Left lung (tissue), 10 donors: ENCODE results near the gene MSH5. TPM values are rescaled to one million over a fixed set of nuclear protein-coding genes. Genes with fewer than 3 reads are reported as not detected.

Experiments used
- ATAC-seq: fragments of 200-7000 bp; cut with Tn5 transposase; one replicate; pipeline ENCODE4 v1.9.1; 2020; ENCODE audit warnings: moderate library complexity
- DNase-seq, 4 donors: peaks; one replicate each; pipeline ENCODE4 v3.0.0-alpha.2; 2013 to 2020
- H3K27ac ChIP-seq, 2 donors: fragments of 200-600 bp; sonication (generic) in 1 of 2; one replicate each; pipeline versions ENCODE4 v1.5.0 to v1.8.0; 2020 to 2021
- H3K27me3 ChIP-seq, 2 donors: fragments of 200-600 bp; sonication (generic) in 1 of 2; one replicate each; pipeline versions ENCODE4 v1.5.0 to v1.8.0; 2020 to 2021
- H3K36me3 ChIP-seq, 2 donors: fragments of 200-600 bp; sonication (generic) in 1 of 2; one replicate each; pipeline versions ENCODE4 v1.5.0 to v1.8.0; 2020 to 2021
- H3K4me1 ChIP-seq, 2 donors: fragments of 200-600 bp; one replicate each; pipeline ENCODE4 v1.8.0; 2021
- H3K4me3 ChIP-seq, 2 donors: fragments of 200-600 bp; sonication (generic) in 1 of 2; one replicate each; pipeline versions ENCODE4 v1.5.0 to v1.8.0; 2020 to 2021; ENCODE audit warnings: mild to moderate bottlenecking in 1 of 2
- H3K9me3 ChIP-seq, 2 donors: fragments of 200-600 bp; sonication (generic) in 1 of 2; one replicate each; pipeline versions ENCODE4 v1.5.0 to v1.8.0; 2020 to 2021
- CTCF ChIP-seq, 2 donors: fragments of 200-600 bp; sonication (generic) in 1 of 2; IDR thresholded peaks; one replicate each; pipeline versions ENCODE4 v1.5.0 to v1.8.0; 2021; ENCODE audit warnings: antibody characterized with exemption in 2 of 2
- intact Hi-C, 2 donors: fragments of 100-400 bp; cut with DNase I; formaldehyde crosslinking; loops; one replicate each; pipeline versions ENCODE4 v1.11.2 to v1.14.2; 2022
- polyA plus RNA-seq, 6 donors: library from polyadenylated mRNA; unstranded; fragments of 120-200 nt; gene quantifications; one replicate each; pipeline ENCODE4 v1.2.1, GENCODE V29; 2013; ENCODE audit not compliant: insufficient read length in 6 of 6
- total RNA-seq, 2 donors: library from RNA; stranded (reverse); fragmentation: NEBNext Ultra II Directional; extraction: Animal tissue kit (Norgen Biotek cat#: 25700); gene quantifications; one replicate each; pipeline ENCODE4 v1.2.1, GENCODE V29; 2021
- donor health status: DM: no; HTN: yes; CAD: no.
- donor health status: DM: no; HTN: no; CAD: no.

MSH5 gene
- total and polyA plus RNA-seq, 8 donors: 9.7 to 49.8 (median 36.7) TPM

- no peak for TF ChIP-seq CTCF (IDR thresholded peaks at IDR 0.05)
Observed at GRCh38 chr6:31722173-31722572, 17.6 kb upstream of the MSH5 start.

GRCh38 chr6:31723245-31723979, 16.4 kb upstream of the MSH5 start, which contains the start of gene MPIG6B:
MPIG6B (plus strand) TSS chr6:31723373; CDS start chr6:31723384, 11 bp downstream.
- Histone ChIP-seq H3K36me3 (peaks cover 0 to 28% of the 10 kb centered on the region in 2 donors), H3K9me3 (no peaks in the 10 kb centered on the region), H3K27ac (no peak within 1 kb of the TSS), H3K27me3 (no peaks in the 10 kb centered on the region), H3K4me1 (peaks cover 17 to 31% of the 10 kb centered on the region in 2 donors), H3K4me3 (no peak within 1 kb of the TSS)
- DNase-seq (no peak), ATAC-seq (no peak)
- intact Hi-C loops: no loop called here
- TF ChIP-seq CTCF (IDR thresholded peaks at IDR 0.05): no peak

More at GRCh38 chr6:31722173-31722572, 17.6 kb upstream of the MSH5 start:
- Histone ChIP-seq H3K9me3 (no peaks in the 10 kb centered on the region), H3K27me3 (no peaks in the 10 kb centered on the region), H3K27ac (no peak overlapping the region), H3K4me3 (no peak overlapping the region), H3K4me1 (peaks cover 11 to 18% of the 10 kb centered on the region in 2 donors), H3K36me3 (peaks cover 0 to 24% of the 10 kb centered on the region in 2 donors)
- ATAC-seq (no peak), DNase-seq (no peak)
- intact Hi-C loops: no loop called here

GRCh38 chr6:31723980-31724691, 15.7 kb upstream of the MSH5 start:
- intact Hi-C loops: no loop called here
- DNase-seq: no peak

DNA sequence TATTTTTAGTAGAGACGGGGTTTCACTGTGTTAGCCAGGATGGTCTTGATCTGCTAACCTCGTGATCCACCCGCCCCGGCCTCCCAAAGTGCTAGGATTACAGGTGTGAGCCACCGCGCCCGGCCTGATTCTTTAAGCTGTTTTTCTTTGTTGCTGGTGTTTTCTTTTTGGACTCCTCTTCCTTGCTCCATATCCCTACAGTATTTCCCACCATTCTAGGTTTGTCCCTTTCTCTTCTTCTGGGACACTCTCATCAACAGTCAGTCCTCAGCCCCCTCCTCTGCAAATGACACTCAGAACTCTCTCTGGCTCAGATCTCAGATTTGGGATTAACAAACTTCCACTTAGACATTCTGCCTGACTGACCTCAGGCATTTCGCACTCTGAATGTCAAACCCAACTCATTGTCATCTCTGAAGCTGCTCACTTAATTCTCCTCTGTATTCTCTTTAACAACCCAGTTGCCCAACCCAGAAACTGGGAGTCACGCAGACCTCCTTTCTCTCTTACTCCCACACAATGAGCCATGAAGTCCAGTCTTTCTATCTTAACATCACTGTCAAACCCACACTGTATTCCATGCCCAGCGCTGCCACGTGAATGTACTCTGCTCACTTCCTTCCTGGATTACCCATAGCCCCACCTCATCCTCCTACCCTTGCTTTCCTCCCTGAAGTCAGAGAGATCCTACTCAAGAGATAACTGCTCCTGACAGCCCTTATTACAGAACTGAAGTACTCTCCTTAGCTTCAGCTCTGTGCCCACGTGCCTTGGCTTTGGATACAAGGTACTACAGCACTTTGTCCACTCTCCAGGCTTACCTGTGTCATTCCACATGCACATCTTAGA, 14.1 kb upstream of the MSH5 start:
- Histone ChIP-seq H3K36me3 (peaks cover 0 to 35% of the 10 kb centered on the region in 2 donors), H3K9me3 (no peaks in the 10 kb centered on the region), H3K27ac (peak overlapping the region in 1 of 2 donors; percentile 97), H3K27me3 (no peaks in the 10 kb centered on the region), H3K4me1 (peaks cover 24 to 47% of the 10 kb centered on the region in 2 donors), H3K4me3 (no peak overlapping the region)
- intact Hi-C loops: no loop called here
- TF ChIP-seq CTCF (IDR thresholded peaks at IDR 0.05): no peak
- DNase-seq: peak in 1 of 4 donors; percentile 48
- ATAC-seq: no peak

More at GRCh38 chr6:31723980-31724691, 15.7 kb upstream of the MSH5 start:
- Histone ChIP-seq H3K4me1 (peaks cover 21 to 38% of the 10 kb centered on the region in 2 donors), H3K27ac (no peak overlapping the region), H3K4me3 (no peak overlapping the region), H3K27me3 (no peaks in the 10 kb centered on the region), H3K9me3 (no peaks in the 10 kb centered on the region), H3K36me3 (peaks cover 0 to 28% of the 10 kb centered on the region in 2 donors)
- no peak for ATAC-seq
- TF ChIP-seq CTCF (IDR thresholded peaks at IDR 0.05): no peak
